Stimulated activated naive CD4-positive, alpha-beta T cell (primary cell): ENCODE data around the gene LRIG2.
"Not testable (repeated sequence)": the region's sequence is repeated elsewhere in the genome, so short reads cannot be mapped to it uniquely, and the experiment has no call there.

ENCODE experiments used
- DNase-seq, 6 experiments: peaks; one replicate each; lab custom pipeline; 2025; lab: John Stamatoyannopoulos, UW

Gene LRIG2

DNA sequence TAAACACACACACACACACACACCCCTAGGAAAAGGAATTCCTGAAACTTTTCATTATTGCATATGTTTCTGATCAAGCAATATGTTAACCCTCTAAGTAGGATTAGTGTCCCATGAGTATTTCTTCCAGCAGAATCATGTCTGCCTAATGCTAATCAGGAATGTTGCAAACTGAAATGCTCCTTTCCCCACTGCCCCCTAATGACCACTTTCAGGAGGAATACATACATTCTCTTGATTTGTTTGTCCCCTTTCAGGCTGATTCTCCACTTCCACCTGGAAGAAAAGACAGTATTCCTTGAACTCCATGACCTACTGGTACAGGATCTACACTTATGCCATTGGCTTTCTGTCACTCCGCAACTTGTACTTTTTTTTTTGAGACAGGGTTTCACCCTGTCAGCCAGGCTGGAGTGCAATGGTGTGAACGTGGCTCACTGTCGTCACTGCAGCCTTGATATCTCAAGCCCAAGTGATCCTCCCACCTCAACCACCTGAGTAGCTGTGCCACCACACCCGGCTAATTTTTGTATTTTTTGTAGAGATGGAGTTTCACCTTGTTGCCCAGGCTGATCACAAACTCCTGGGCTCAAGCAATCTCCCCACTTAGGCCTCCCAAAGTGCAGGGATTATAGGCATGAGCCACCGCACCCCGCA lies 56.7 kb downstream of the LRIG2 start:
- no peak for DNase-seq

DNA sequence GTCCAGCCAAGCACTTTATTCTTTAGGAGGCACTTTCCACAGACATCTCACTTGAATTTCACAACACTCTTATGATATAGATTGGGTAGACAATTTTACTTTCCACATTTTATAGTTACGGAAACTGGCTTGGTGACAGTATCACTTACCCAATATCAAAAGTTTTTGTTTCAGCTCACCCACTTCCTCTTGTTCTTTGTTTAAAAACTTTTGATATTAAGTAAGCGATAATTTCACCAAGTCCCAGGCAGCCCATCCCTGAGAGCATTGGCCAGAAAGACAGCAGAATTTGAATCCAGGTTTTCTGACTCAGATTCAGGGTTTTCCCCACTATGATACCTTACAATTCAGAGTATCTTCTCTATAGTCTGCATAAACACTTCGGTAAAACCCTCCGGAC lies 60.0 kb downstream of the LRIG2 start:
- no peak for DNase-seq

- no peak for DNase-seq
These were observed 60.8 kb downstream of the LRIG2 start for GRCh38 chr1:113133759-113134158.

DNA sequence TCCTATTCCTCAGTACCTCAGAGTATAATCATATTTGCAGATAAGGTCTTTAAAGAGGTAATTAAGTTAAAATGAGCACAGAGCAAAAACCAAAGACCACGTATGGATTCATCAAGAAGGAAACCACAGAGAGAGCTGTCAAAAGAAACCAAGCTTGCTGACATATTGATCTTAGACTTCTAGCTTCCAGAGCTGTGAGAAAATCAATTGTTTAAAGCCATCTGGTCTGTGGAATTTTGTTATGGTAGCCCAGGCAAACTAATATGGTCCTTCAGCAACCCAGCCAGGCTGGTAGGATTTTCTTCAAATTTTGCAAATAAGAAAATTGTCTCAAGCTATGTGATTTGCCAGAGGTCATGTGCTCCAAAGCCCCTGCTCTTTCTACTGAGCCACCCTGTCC lies 62.5 kb downstream of the LRIG2 start:
- DNase-seq: no peak

- no peak for DNase-seq
These were observed 63.5 kb downstream of the LRIG2 start for GRCh38 chr1:113136476-113136875.

- DNase-seq: no peak
These were observed 64.6 kb downstream of the LRIG2 start for GRCh38 chr1:113137563-113137962.

GRCh38 chr1:113138778-113139177 lies 65.8 kb downstream of the LRIG2 start:
- DNase-seq: no peak

- DNase-seq: no peak
These were observed 67.2 kb downstream of the LRIG2 start for GRCh38 chr1:113140176-113140575.

DNA sequence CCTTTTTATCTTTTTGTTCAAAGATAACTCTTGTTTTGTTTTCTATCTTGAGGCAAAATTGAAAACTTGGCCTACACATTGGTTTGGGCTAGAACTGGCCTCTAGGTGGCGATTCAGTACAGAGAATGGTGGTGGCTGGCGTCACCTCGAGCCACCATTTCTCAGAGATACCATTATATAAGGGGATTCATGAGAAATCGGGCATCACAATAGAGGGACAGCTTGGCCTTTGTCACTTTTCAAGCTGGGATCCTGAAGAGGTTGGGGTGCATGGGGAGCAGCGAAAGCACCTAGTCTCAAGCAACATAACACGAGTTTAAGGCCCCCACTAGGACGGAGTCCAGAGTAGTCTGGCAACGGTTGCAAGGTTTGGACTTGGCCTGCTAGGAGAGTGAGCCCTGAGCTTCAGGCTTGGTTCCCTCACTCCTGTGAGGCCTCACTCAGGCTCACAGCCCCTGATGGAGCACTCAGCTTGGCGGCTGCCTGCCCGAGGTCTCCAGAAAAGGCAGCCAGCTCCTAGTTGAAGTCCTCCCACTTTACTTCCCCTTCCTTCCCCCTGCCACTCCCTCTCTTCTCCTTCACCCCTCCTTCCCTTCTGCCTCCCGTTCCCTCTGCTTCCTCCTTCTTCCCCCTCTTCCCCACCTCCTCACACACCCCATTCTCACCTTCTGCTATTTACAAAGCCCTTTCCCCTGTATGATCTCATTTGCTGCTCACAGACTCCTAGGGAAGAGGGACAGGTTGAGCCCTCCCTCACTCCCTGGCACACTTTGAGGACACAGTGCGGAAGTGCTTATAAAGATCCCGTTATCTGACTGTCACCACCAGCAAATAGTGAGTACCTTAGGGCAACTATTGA lies 67.8 kb downstream of the LRIG2 start:
- DNase-seq: peak in 5 of 6 experiments; percentile 16 to 52 (median 42)

- no peak for DNase-seq
These were observed 68.9 kb downstream of the LRIG2 start for GRCh38 chr1:113141650-113142473.

DNA sequence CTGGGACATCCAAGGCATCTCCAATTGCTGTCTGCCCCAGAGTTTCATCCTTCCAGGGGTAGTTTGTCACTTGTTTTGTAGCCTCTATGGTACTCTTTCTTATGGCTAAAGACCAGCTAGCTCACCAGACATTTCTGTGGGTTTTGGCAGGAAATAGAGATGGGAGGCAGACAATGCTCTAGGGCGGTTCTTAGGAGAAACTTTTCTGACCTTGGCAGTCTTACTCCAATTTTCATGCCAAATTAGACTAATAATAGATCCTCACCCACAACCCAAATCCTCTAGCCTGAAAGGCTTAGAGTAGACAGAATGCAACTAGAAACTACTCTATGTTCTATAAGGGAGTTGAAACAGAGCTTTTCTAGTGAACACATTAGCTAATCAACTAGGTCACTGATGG lies 69.8 kb downstream of the LRIG2 start:
- DNase-seq: no peak

- DNase-seq: peak in 2 of 6 experiments; percentile 3 to 43
These were observed 73.5 kb downstream of the LRIG2 start for GRCh38 chr1:113146242-113147072.

DNA sequence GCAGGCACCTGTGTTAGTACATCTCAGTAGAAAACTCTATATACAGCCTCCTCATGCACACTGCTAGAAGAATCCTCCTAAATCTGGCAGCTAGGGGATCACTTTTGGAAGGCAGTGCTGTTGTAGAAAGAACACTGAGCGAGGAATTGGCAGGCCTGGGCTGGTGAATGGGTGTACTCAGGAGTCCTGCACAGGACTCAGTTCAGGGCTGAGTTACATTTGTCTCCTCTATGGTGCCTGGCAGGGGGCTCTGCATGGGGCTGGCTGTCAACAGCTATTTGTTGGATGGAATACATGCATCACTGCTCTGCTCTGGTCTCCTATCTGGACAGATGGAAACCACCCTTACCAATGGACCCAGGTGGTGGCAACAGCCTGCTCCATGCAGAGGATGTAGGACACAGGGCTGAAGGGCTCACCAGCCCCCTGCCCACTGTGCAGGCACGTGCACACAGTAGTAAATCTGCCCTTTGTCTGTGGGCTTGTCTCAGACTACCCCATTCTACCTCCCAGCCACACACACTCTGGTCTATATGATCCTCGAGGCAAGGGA lies 74.2 kb downstream of the LRIG2 start:
- no peak for DNase-seq

- DNase-seq: no peak
These were observed 74.8 kb downstream of the LRIG2 start for GRCh38 chr1:113147826-113148225.

GRCh38 chr1:113150494-113150893 lies 77.5 kb downstream of the LRIG2 start:
- DNase-seq: not testable (repeated sequence)

- DNase-seq: no peak
These were observed 80.3 kb downstream of the LRIG2 start for GRCh38 chr1:113153116-113153803.

DNA sequence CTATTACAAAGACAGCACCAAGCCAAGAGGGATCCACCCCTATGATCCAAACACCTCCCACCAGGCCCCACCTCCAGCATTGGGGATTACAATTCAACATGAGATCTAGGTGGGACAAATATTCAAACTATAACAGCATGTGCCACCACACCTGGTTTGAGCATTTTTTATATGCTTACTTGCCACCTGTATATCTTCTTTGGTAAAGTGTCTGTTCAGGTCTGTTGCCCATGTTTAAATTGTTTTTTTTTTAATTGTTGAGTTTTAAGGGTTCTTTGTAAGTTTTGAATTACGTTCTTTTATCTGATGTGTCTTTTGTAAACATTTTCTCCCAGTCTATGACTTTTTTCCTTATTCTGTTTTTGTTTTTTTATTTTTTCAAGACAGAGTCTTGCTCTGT lies 83.4 kb downstream of the LRIG2 start:
- no peak for DNase-seq

GRCh38 chr1:113158743-113159142 lies 85.7 kb downstream of the LRIG2 start:
- DNase-seq: not testable (repeated sequence)

GRCh38 chr1:113166473-113166872 lies 93.5 kb downstream of the LRIG2 start:
- no peak for DNase-seq

- DNase-seq: no peak
These were observed 95.9 kb downstream of the LRIG2 start for GRCh38 chr1:113168946-113169345.

- no peak for DNase-seq
These were observed 96.6 kb downstream of the LRIG2 start for GRCh38 chr1:113169591-113169990.
